Mammary epithelial cell (primary cell): Measurements from ENCODE around the gene PHYKPL.

ENCODE experiments used
- CTCF ChIP-seq, 2 donors: IDR thresholded peaks in 1 of 2; conservative IDR thresholded peaks in 1 of 2; 2 replicates each; pipeline ENCODE4 v1.5.1; 2011 to 2012; ENCODE audit warnings: inconsistent platforms in 2 of 2, low read length in 2 of 2, mild to moderate bottlenecking in 2 of 2, control low read depth in 1 of 2, low read depth in 1 of 2; ENCODE audit not compliant: insufficient read depth in 1 of 2; ENCODE audit errors: extremely low read depth in 1 of 2
- EZH2 ChIP-seq: IDR thresholded peaks from 2 replicates; pipeline ENCODE4 v1.6.1; 2012; ENCODE audit warnings: low read length, inconsistent platforms, borderline replicate concordance

- TF ChIP-seq CTCF (conservative IDR thresholded peaks at IDR 0.05 in 1 of 2, IDR thresholded peaks at IDR 0.05 in 1 of 2; ENCODE audit: extremely low read depth in 1 of 2, insufficient read depth in 1 of 2, low read depth in 1 of 2, low read length in 2 of 2) (no peak), EZH2 (no peak)
Observed at GRCh38 chr5:178221282-178221681, 11.3 kb downstream of the PHYKPL start.
